Effector memory CD4-positive, alpha-beta T cell (primary cell): ENCODE data around the gene GPHN.

ENCODE experiments used
- DNase-seq, 3 donors: peaks; one replicate each; pipeline ENCODE4 v3.0.0-alpha.2; 2020
- H3K27ac ChIP-seq: 2 replicates; pipeline ENCODE4 v1.7.0; 2013; ENCODE audit warnings: mild to moderate bottlenecking, low read length, moderate library complexity; ENCODE audit not compliant: insufficient read depth, poor library complexity, severe bottlenecking
- H3K27me3 ChIP-seq: replicated peaks from 2 replicates; pipeline ENCODE4 v1.7.0; 2013; ENCODE audit warnings: mild to moderate bottlenecking, low read length; ENCODE audit not compliant: insufficient read depth, control insufficient read depth, poor library complexity, severe bottlenecking
- H3K36me3 ChIP-seq: 2 replicates; pipeline ENCODE4 v1.7.0; 2013; ENCODE audit warnings: mild to moderate bottlenecking, low read length, moderate library complexity; ENCODE audit not compliant: control insufficient read depth, insufficient read depth
- H3K4me1 ChIP-seq: 2 replicates; pipeline ENCODE4 v1.7.0; 2013; ENCODE audit warnings: low read length, mild to moderate bottlenecking; ENCODE audit not compliant: control insufficient read depth, insufficient read depth, poor library complexity, severe bottlenecking
- H3K4me3 ChIP-seq: 2 replicates; pipeline ENCODE4 v1.7.0; 2013; ENCODE audit warnings: low read length, low read depth, mild to moderate bottlenecking; ENCODE audit not compliant: insufficient read depth, poor library complexity, severe bottlenecking
- H3K9me3 ChIP-seq: 2 replicates; pipeline ENCODE4 v1.7.0; 2013; ENCODE audit warnings: mild to moderate bottlenecking, low read length, moderate library complexity; ENCODE audit not compliant: control insufficient read depth

The GPHN gene

GRCh38 chr14:66982247-66982646 lies 474.3 kb downstream of the GPHN start:
- no peak overlapping the region for H3K27ac ChIP-seq

GRCh38 chr14:66992776-66993175 lies 484.8 kb downstream of the GPHN start:
- H3K27ac ChIP-seq: no peak overlapping the region
- H3K36me3 ChIP-seq: no peaks in the 10 kb centered on the region
- H3K4me3 ChIP-seq: no peak overlapping the region
- H3K27me3 ChIP-seq: no peaks in the 10 kb centered on the region
- no peaks in the 10 kb centered on the region for H3K9me3 ChIP-seq
- no peak for DNase-seq
- no peaks in the 10 kb centered on the region for H3K4me1 ChIP-seq

More at GRCh38 chr14:66982247-66982646, 474.3 kb downstream of the GPHN start:
- Histone ChIP-seq H3K27me3 (no peaks in the 10 kb centered on the region), H3K9me3 (no peaks in the 10 kb centered on the region), H3K4me3 (no peak overlapping the region), H3K4me1 (no peaks in the 10 kb centered on the region), H3K36me3 (no peaks in the 10 kb centered on the region)
- no peak for DNase-seq

- H3K27ac ChIP-seq: no peak overlapping the region
- no peaks in the 10 kb centered on the region for H3K4me1 ChIP-seq
- H3K4me3 ChIP-seq: no peak overlapping the region
- H3K27me3 ChIP-seq: no peaks in the 10 kb centered on the region
- no peaks in the 10 kb centered on the region for H3K36me3 ChIP-seq
- DNase-seq: no peak
- no peaks in the 10 kb centered on the region for H3K9me3 ChIP-seq
Measured at GRCh38 chr14:66993512-66993911, 485.6 kb downstream of the GPHN start.

- H3K27me3 ChIP-seq: no peaks in the 10 kb centered on the region
- no peaks in the 10 kb centered on the region for H3K9me3 ChIP-seq
- H3K4me3 ChIP-seq: no peak overlapping the region
- H3K4me1 ChIP-seq: no peaks in the 10 kb centered on the region
- no peak for DNase-seq
- H3K27ac ChIP-seq: no peak overlapping the region
- H3K36me3 ChIP-seq: no peaks in the 10 kb centered on the region
Measured at GRCh38 chr14:66998013-66998412, 490.1 kb downstream of the GPHN start.

- Histone ChIP-seq H3K27ac (no peak overlapping the region), H3K36me3 (no peaks in the 10 kb centered on the region), H3K4me1 (no peaks in the 10 kb centered on the region), H3K27me3 (no peaks in the 10 kb centered on the region), H3K9me3 (no peaks in the 10 kb centered on the region), H3K4me3 (no peak overlapping the region)
- DNase-seq: no peak
Measured at GRCh38 chr14:66999978-67000377, 492.0 kb downstream of the GPHN start.

DNA sequence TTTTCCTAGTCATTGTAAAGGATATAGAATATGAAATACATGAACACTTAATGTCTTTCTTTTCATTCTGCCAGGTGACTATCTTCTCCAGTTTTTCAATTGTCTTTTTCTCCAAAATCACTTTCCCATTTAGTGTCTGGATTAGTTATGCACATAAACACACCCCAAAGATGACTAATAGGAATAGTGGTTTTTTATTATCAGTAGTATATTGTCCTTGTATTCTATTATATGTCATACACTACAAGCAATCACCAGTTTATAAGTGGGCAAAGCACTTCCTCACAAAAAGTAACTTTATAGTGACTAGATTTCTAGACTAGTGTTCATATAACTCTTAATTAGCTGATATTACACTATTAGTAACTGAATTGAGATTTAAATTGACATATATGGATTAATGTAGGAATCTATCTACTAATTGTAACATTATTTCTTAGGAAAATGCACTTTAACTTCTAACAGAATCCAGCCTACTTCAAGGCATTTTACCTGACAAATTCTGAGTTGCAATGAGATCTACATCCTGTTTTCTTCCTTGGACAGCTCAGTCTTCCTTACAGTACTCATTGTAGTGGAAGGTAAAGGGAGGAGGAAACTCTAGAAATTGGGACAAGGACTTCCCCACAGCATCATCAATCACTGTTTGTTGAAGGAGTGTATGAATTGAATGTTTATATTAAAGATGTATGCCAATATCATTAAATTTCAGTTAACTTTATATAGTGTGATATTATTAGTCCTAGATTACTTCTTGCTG lies 495.2 kb downstream of the GPHN start:
- Histone ChIP-seq H3K36me3 (no peaks in the 10 kb centered on the region), H3K4me3 (no peak overlapping the region), H3K27ac (no peak overlapping the region), H3K27me3 (no peaks in the 10 kb centered on the region), H3K9me3 (no peaks in the 10 kb centered on the region), H3K4me1 (no peaks in the 10 kb centered on the region)
- no peak for DNase-seq

DNA sequence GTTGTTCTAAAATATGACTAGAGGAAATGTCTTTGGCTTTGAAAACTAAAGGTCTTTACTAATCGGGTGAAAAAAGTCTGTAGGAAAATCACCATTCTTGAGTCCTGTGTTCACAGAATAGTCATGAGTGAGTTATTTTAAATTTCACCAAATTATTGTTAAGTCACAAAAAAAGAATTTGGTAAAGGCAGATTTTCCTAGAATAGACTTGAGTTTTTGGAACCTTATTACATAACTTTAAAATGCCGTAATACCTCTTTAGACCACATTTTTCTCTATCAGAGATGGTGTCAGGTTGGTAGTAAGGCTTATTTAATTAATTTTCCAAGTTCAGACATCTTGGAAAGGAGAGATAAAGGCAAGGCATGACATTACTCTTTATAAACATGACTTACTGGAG lies 496.6 kb downstream of the GPHN start:
- no peak for DNase-seq
- Histone ChIP-seq H3K4me1 (no peaks in the 10 kb centered on the region), H3K4me3 (no peak overlapping the region), H3K27me3 (no peaks in the 10 kb centered on the region), H3K36me3 (no peaks in the 10 kb centered on the region), H3K9me3 (no peaks in the 10 kb centered on the region), H3K27ac (no peak overlapping the region)

- no peak overlapping the region for H3K4me3 ChIP-seq
- no peaks in the 10 kb centered on the region for H3K27me3 ChIP-seq
- no peaks in the 10 kb centered on the region for H3K9me3 ChIP-seq
- no peaks in the 10 kb centered on the region for H3K4me1 ChIP-seq
- no peaks in the 10 kb centered on the region for H3K36me3 ChIP-seq
- DNase-seq: no peak
- no peak overlapping the region for H3K27ac ChIP-seq
Measured at GRCh38 chr14:67010602-67011001, 502.7 kb downstream of the GPHN start.

DNA sequence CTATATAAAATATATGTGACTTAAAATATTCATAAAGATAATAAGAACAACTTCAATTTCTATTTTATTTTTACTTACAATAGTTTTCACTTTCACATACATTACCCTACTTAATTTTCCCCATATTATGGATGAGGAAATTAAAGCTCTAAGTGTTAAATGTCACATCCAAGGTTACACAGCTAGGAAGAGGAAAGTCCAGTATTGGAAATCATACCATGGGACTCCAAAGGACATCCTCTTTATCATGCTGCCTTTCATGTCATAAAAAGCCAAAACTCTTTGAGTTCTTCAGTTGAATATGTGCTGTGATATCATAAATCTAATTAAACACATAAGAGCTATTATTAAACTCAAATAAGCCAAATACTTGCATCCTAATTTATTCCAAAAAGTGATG lies 508.9 kb downstream of the GPHN start:
- H3K9me3 ChIP-seq: no peaks in the 10 kb centered on the region
- H3K36me3 ChIP-seq: no peaks in the 10 kb centered on the region
- H3K4me1 ChIP-seq: no peaks in the 10 kb centered on the region
- no peak for DNase-seq
- H3K27ac ChIP-seq: no peak overlapping the region
- no peak overlapping the region for H3K4me3 ChIP-seq
- no peaks in the 10 kb centered on the region for H3K27me3 ChIP-seq

- no peak overlapping the region for H3K27ac ChIP-seq
- no peak for DNase-seq
Measured at GRCh38 chr14:67018720-67019119, 510.8 kb downstream of the GPHN start.

More at GRCh38 chr14:67018720-67019119, 510.8 kb downstream of the GPHN start:
- Histone ChIP-seq H3K36me3 (no peaks in the 10 kb centered on the region), H3K9me3 (no peaks in the 10 kb centered on the region), H3K4me3 (no peak overlapping the region), H3K27me3 (no peaks in the 10 kb centered on the region), H3K4me1 (no peaks in the 10 kb centered on the region)
